ENCODE results near the gene AP5Z1.
A peak's percentile ranks its signal among the peaks of the same experiment; 100 is the strongest.

The AP5Z1 gene

GRCh38 chr7:4740796-4741195 lies 34.6 kb upstream of the AP5Z1 start:
- no peak for ATAC-seq (ENCODE audit: low read depth)
- no peak for DNase-seq (ENCODE audit: low spot score)
- H3K27ac ChIP-seq (ENCODE audit: poor library complexity, severe bottlenecking), result no peak overlapping the region
- no peak overlapping the region for H3K4me3 ChIP-seq (ENCODE audit: severe bottlenecking)
- peaks cover 21% of the 10 kb centered on the region for H3K4me1 ChIP-seq (ENCODE audit: insufficient read depth, poor library complexity, severe bottlenecking)
- peaks cover 34% of the 10 kb centered on the region for H3K36me3 ChIP-seq (ENCODE audit: low read depth)
- no peak for TF ChIP-seq CTCF (IDR thresholded peaks at IDR 0.05; ENCODE audit: poor library complexity, severe bottlenecking)
- no peaks in the 10 kb centered on the region for H3K27me3 ChIP-seq (ENCODE audit: insufficient read depth, poor library complexity, severe bottlenecking)
- no peaks in the 10 kb centered on the region for H3K9me3 ChIP-seq (ENCODE audit: severe bottlenecking)

- H3K4me1 ChIP-seq (ENCODE audit: insufficient read depth, poor library complexity, severe bottlenecking), result peaks cover 26% of the 10 kb centered on the region
- H3K27ac ChIP-seq (ENCODE audit: poor library complexity, severe bottlenecking), result no peak overlapping the region
- H3K9me3 ChIP-seq (ENCODE audit: severe bottlenecking), result no peaks in the 10 kb centered on the region
- no peak overlapping the region for H3K4me3 ChIP-seq (ENCODE audit: severe bottlenecking)
- no peak for DNase-seq (ENCODE audit: low spot score)
- H3K27me3 ChIP-seq (ENCODE audit: insufficient read depth, poor library complexity, severe bottlenecking), result no peaks in the 10 kb centered on the region
- ATAC-seq (ENCODE audit: low read depth), result no peak
- no peak for TF ChIP-seq CTCF (IDR thresholded peaks at IDR 0.05; ENCODE audit: poor library complexity, severe bottlenecking)
- H3K36me3 ChIP-seq (ENCODE audit: low read depth), result peaks cover 43% of the 10 kb centered on the region
Measured at GRCh38 chr7:4742051-4742573, 33.3 kb upstream of the AP5Z1 start.

GRCh38 chr7:4742852-4743251 lies 32.6 kb upstream of the AP5Z1 start:
- TF ChIP-seq CTCF (IDR thresholded peaks at IDR 0.05; ENCODE audit: poor library complexity, severe bottlenecking), result no peak
- H3K4me3 ChIP-seq (ENCODE audit: severe bottlenecking), result no peak overlapping the region
- peaks cover 26% of the 10 kb centered on the region for H3K4me1 ChIP-seq (ENCODE audit: insufficient read depth, poor library complexity, severe bottlenecking)
- no peaks in the 10 kb centered on the region for H3K27me3 ChIP-seq (ENCODE audit: insufficient read depth, poor library complexity, severe bottlenecking)
- no peak for DNase-seq (ENCODE audit: low spot score)
- H3K36me3 ChIP-seq (ENCODE audit: low read depth), result peaks cover 44% of the 10 kb centered on the region
- H3K27ac ChIP-seq (ENCODE audit: poor library complexity, severe bottlenecking), result peak overlapping the region; percentile 94
- H3K9me3 ChIP-seq (ENCODE audit: severe bottlenecking), result no peaks in the 10 kb centered on the region
- no peak for ATAC-seq (ENCODE audit: low read depth)

- Histone ChIP-seq H3K27ac (ENCODE audit: poor library complexity, severe bottlenecking) (peak overlapping the region; percentile 94), H3K4me3 (ENCODE audit: severe bottlenecking) (no peak overlapping the region), H3K36me3 (ENCODE audit: low read depth) (peaks cover 50% of the 10 kb centered on the region), H3K9me3 (ENCODE audit: severe bottlenecking) (no peaks in the 10 kb centered on the region), H3K4me1 (ENCODE audit: insufficient read depth, poor library complexity, severe bottlenecking) (peaks cover 26% of the 10 kb centered on the region), H3K27me3 (ENCODE audit: insufficient read depth, poor library complexity, severe bottlenecking) (no peaks in the 10 kb centered on the region)
- TF ChIP-seq CTCF (IDR thresholded peaks at IDR 0.05; ENCODE audit: poor library complexity, severe bottlenecking), result no peak
- DNase-seq (ENCODE audit: low spot score) (peak; percentile 100), ATAC-seq (ENCODE audit: low read depth) (peak; percentile 93)
Measured at GRCh38 chr7:4744391-4745264, 30.8 kb upstream of the AP5Z1 start.

Measured in RWPE2 (cell line).